ENCODE results near the gene ATF3.

ATF3 gene

DNA sequence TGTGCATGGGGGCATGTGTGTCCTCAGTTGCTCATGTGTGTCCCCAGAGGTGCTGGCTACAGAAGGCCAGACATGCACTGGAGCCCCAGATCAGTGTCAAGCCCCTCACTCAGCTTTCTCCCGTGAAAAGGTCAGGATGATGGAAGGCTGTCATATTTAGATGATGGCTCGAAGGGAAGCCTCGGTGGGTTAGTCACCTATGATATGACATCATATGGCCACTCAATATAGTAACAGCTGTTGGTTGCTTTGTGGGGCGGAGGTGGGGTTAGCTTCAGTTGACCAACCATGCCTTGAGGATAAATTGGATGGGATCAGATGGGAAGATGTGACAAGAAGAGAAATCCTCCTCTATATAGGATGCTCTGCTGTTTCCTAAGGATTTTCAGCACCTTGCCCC, 43.5 kb upstream of the ATF3 start:
- TF ChIP-seq, protein P1, sequence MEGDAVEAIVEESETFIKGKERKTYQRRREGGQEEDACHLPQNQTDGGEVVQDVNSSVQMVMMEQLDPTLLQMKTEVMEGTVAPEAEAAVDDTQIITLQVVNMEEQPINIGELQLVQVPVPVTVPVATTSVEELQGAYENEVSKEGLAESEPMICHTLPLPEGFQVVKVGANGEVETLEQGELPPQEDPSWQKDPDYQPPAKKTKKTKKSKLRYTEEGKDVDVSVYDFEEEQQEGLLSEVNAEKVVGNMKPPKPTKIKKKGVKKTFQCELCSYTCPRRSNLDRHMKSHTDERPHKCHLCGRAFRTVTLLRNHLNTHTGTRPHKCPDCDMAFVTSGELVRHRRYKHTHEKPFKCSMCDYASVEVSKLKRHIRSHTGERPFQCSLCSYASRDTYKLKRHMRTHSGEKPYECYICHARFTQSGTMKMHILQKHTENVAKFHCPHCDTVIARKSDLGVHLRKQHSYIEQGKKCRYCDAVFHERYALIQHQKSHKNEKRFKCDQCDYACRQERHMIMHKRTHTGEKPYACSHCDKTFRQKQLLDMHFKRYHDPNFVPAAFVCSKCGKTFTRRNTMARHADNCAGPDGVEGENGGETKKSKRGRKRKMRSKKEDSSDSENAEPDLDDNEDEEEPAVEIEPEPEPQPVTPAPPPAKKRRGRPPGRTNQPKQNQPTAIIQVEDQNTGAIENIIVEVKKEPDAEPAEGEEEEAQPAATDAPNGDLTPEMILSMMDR (IDR thresholded peaks at IDR 0.05; ENCODE audit: low read depth, low read length): no peak
- TF ChIP-seq, protein P2, sequence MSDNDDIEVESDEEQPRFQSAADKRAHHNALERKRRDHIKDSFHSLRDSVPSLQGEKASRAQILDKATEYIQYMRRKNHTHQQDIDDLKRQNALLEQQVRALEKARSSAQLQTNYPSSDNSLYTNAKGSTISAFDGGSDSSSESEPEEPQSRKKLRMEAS (IDR thresholded peaks at IDR 0.05; ENCODE audit: low read depth, low read length): no peak
- TF ChIP-seq POLR2A (IDR thresholded peaks at IDR 0.05; ENCODE audit: extremely low read depth, insufficient read length) (no peak), MYC (IDR thresholded peaks at IDR 0.05; ENCODE audit: low read depth, low read length) (no peak)
- no peak for DNase-seq (ENCODE audit: low read depth)
- H3K4me3 ChIP-seq (ENCODE audit: low read depth, low read length): no peak overlapping the region

DNA sequence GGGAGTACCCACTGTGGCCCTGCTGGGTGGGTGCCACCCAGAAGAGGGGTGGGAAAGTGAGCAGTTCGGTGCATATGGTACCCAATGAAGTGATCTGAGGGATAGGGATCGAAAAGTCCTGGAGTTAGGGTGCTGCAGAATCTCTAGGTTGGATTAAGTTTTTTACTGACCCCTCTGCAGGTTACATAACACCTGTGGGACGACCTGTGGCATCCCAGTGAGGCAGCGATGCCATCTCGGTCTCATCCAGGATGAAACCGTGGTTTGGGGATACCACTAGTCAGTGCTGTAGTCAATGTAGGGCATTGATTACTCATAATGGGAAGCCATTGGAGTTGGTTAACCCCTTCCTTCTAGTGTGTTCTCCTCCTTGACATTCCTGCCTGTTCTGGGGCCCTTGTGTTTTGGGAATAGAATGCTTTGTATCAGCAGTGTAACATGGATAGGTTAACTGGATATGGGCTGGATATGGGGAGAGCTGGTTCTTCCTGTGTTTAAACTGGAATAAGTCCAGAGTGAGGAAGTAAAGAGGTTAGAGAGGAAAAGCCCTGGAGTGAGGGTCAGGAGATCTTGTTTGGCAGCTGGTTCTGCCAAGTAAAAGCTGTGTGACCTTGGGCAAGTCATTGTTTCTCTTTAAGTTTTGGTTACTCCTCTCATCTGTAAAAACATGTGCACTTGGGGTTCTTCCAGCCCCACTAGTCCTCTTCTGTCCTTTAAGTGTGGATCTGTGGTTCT, 42.8 kb upstream of the ATF3 start:
- no peak overlapping the region for H3K4me3 ChIP-seq (ENCODE audit: low read depth, low read length)
- DNase-seq (ENCODE audit: low read depth): no peak
- no peak for TF ChIP-seq POLR2A (IDR thresholded peaks at IDR 0.05; ENCODE audit: extremely low read depth, insufficient read length)
- TF ChIP-seq, protein P2 (IDR thresholded peaks at IDR 0.05; ENCODE audit: low read depth, low read length): no peak
- TF ChIP-seq, protein P1 (IDR thresholded peaks at IDR 0.05; ENCODE audit: low read depth, low read length): no peak
- TF ChIP-seq MYC (IDR thresholded peaks at IDR 0.05; ENCODE audit: low read depth, low read length): no peak

DNA sequence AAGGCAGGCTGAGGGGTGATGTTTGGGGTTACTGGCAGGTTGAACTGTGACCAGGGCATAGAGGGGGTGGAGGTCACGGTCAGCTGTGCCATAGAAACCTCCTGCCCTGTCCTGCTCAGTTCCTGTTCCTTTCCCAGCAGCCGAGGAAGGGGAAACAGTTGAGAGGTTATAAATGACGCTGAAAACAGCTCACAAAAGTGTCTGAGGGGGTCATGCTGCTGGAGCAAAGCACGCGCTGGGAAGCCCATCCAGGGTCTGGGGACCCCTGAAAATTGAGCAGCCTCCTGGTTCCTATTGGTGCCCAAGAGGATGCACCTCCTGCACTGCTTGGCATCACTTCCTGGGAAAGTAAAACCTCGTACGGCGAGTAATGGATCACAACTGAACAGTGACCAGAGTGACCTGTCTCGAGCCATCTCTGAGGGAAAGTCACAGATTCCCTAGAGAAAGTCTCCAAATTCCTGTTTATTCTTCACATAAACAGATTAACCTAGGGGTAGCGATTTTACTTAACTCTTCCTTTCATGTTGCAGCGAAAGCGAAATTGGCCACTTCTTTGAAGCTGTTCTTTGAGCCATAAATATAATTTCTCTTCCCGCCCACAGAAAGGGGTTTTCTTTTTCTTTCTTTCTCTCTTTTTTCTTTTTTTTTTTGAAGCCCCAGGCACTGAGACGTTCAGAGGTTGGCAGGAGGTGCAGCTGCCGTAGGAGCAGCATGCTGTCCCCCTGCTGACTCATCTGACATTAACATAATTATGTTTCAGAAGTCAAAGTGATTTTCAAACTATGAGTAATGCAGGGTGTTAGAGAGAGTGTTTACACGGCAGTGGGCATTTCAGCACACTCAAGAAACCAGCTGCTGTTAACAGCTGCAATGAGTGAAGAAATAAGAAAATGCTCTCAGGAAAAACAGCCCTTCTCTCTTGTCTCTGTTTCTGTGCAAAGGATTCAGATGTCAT, 41.8 kb upstream of the ATF3 start:
- DNase-seq (ENCODE audit: low read depth): peak; percentile 78
- TF ChIP-seq POLR2A (IDR thresholded peaks at IDR 0.05; ENCODE audit: extremely low read depth, insufficient read length): no peak
- TF ChIP-seq, protein P2 (IDR thresholded peaks at IDR 0.05; ENCODE audit: low read depth, low read length): peak; percentile 70
- H3K4me3 ChIP-seq (ENCODE audit: low read depth, low read length): peak overlapping the region; percentile 62

DNA sequence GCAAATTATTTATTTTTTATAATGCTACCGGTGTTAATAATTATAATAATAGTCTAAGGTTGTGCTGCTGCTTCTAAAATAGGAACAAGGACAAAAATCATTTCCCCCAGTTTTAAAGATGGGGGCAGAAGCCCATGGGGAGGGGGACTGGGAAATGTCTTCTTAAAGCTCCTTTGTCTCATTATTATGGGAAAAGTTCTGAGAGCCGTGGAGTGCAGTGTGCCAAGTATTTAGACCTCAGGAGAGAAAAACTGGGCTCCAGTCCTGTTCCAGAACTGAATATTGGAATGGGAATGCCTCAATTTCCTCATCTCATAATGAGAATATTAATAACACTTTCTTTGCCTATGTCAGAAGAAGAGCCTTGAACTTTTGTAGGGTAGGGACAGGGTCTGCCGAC, 40.9 kb upstream of the ATF3 start:
- H3K4me3 ChIP-seq (ENCODE audit: low read depth, low read length): no peak overlapping the region
- TF ChIP-seq, protein P1 (IDR thresholded peaks at IDR 0.05; ENCODE audit: low read depth, low read length): no peak
- TF ChIP-seq POLR2A (IDR thresholded peaks at IDR 0.05; ENCODE audit: extremely low read depth, insufficient read length): no peak
- TF ChIP-seq MYC (IDR thresholded peaks at IDR 0.05; ENCODE audit: low read depth, low read length): no peak
- TF ChIP-seq, protein P2 (IDR thresholded peaks at IDR 0.05; ENCODE audit: low read depth, low read length): no peak
- no peak for DNase-seq (ENCODE audit: low read depth)

DNA sequence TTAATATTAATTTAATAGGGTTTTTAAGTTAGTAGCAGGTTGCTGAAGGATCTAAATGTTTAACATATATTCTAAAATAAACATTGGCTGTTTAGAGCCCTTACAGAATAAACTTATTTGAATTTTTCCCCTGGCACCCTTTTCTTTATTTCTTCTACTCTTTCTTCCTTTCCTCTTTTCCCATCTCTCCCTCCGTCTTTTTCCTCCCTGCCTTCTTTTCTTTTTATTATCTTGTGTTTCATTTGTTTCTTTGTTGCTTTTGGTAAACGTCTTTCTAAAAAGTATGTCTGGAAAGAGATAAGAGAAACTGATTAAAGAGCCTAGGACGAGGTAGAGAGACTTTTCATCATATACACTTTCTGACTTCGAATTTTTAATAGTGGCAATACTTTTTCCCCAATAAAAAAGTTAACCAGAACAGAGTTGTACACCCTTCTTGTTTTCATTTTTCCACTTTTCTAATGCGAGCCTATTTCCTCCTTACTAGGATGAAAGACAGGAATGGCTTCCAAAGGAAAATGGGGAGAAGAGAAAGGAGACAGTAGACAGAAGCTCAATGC, 39.5 kb upstream of the ATF3 start:
- TF ChIP-seq, protein P2 (IDR thresholded peaks at IDR 0.05; ENCODE audit: low read depth, low read length): no peak
- TF ChIP-seq POLR2A (IDR thresholded peaks at IDR 0.05; ENCODE audit: extremely low read depth, insufficient read length): no peak
- no peak for TF ChIP-seq MYC (IDR thresholded peaks at IDR 0.05; ENCODE audit: low read depth, low read length)
- TF ChIP-seq, protein P1 (IDR thresholded peaks at IDR 0.05; ENCODE audit: low read depth, low read length): no peak
- H3K4me3 ChIP-seq (ENCODE audit: low read depth, low read length): no peak overlapping the region
- no peak for DNase-seq (ENCODE audit: low read depth)
